GM23338 (cell line): ENCODE data around the gene FMN2. TPM values are rescaled to one million over a fixed set of nuclear protein-coding genes. Genes with fewer than 3 reads are reported as not detected.

Experiments used
- ATAC-seq: fragments of 200-7000 bp; cut with Tn5 transposase; 3 replicates; pipeline ENCODE4 v1.9.1; 2020
- DNase-seq: peaks from one replicate; pipeline ENCODE4 v3.0.0-alpha.2; 2015; ENCODE audit warnings: low spot score
- H2AFZ ChIP-seq: fragments of 200-600 bp; sonication (generic); 2 replicates; pipeline ENCODE4 v1.8.0; 2016; ENCODE audit warnings: antibody characterized with exemption, mild to moderate bottlenecking, moderate library complexity
- H3F3A ChIP-seq: fragments of 200-600 bp; sonication (generic); replicated peaks from 2 replicates; pipeline ENCODE4 v1.8.0; 2017; ENCODE audit warnings: antibody characterized with exemption, mixed run types, low read depth
- H3K27ac ChIP-seq: fragments of 200-600 bp; sonication (generic); 2 replicates; pipeline ENCODE4 v1.6.1; 2016; ENCODE audit warnings: low read depth
- H3K27me3 ChIP-seq: fragments of 200-600 bp; sonication (generic); 2 replicates; pipeline ENCODE4 v1.8.0; 2016; ENCODE audit warnings: mild to moderate bottlenecking, mixed run types, moderate library complexity; ENCODE audit not compliant: insufficient read depth
- H3K36me3 ChIP-seq: fragments of 200-600 bp; sonication (generic); 2 replicates; pipeline ENCODE4 v1.8.0; 2016; ENCODE audit warnings: mild to moderate bottlenecking; ENCODE audit not compliant: insufficient read depth
- H3K4me1 ChIP-seq: fragments of 200-600 bp; sonication (generic); 2 replicates; pipeline ENCODE4 v1.8.0; 2016; ENCODE audit warnings: mild to moderate bottlenecking, moderate library complexity; ENCODE audit not compliant: insufficient read depth
- H3K4me2 ChIP-seq: fragments of 200-600 bp; sonication (generic); 2 replicates; pipeline ENCODE4 v1.7.1; 2017; ENCODE audit warnings: mixed run types
- H3K4me3 ChIP-seq: fragments of 200-600 bp; sonication (generic); 2 replicates; pipeline ENCODE4 v1.6.1; 2016; ENCODE audit warnings: mixed run types
- H3K79me2 ChIP-seq: fragments of 200-600 bp; sonication (generic); replicated peaks from 2 replicates; pipeline ENCODE4 v1.8.0; 2017; ENCODE audit warnings: mild to moderate bottlenecking; ENCODE audit not compliant: insufficient read depth
- H3K9me2 ChIP-seq: fragments of 200-600 bp; sonication (generic); 2 replicates; pipeline ENCODE4 v1.8.0; 2017; ENCODE audit not compliant: insufficient read depth
- H4K20me1 ChIP-seq: fragments of 200-600 bp; sonication (generic); replicated peaks from 2 replicates; pipeline ENCODE4 v1.8.0; 2017; ENCODE audit warnings: mild to moderate bottlenecking; ENCODE audit not compliant: insufficient read depth
- H3K27ac Mint-ChIP-seq: 2 replicates; pipeline ENCODE4 v1.8.0; 2020; ENCODE audit warnings: inconsistent platforms, mild to moderate bottlenecking, moderate library complexity, mixed read lengths
- H3K27me3 Mint-ChIP-seq: 3 replicates; pipeline ENCODE4 v1.8.0; 2022; ENCODE audit warnings: low read depth, mild to moderate bottlenecking, moderate library complexity, mixed read lengths, inconsistent platforms; ENCODE audit not compliant: insufficient read depth, poor library complexity
- H3K36me3 Mint-ChIP-seq: 3 replicates; pipeline ENCODE4 v1.8.0; 2021; ENCODE audit warnings: low read depth, mild to moderate bottlenecking, inconsistent platforms, moderate library complexity, mixed read lengths
- H3K4me1 Mint-ChIP-seq: 3 replicates; pipeline ENCODE4 v1.8.0; 2020; ENCODE audit warnings: mild to moderate bottlenecking, inconsistent platforms, mixed read lengths
- H3K4me3 Mint-ChIP-seq: 3 replicates; pipeline ENCODE4 v1.8.0; 2021; ENCODE audit warnings: moderate library complexity, mild to moderate bottlenecking, inconsistent platforms, mixed read lengths
- H3K9me3 Mint-ChIP-seq: 3 replicates; pipeline ENCODE4 v1.8.0; 2020; ENCODE audit warnings: moderate library complexity, mild to moderate bottlenecking, inconsistent platforms, mixed read lengths
- CTCF ChIP-seq, 2 experiments: fragments of 200-600 bp in 1 of 2; sonication (generic) in 1 of 2; conservative IDR thresholded peaks; 2 replicates each; pipeline versions ENCODE4 v1.5.1 to v1.6.1; 2016 to 2017; ENCODE audit warnings: antibody characterized with exemption in 2 of 2, low read depth in 2 of 2, mild to moderate bottlenecking in 2 of 2, moderate library complexity in 1 of 2
- ETS1 ChIP-seq: IDR thresholded peaks from 2 replicates; pipeline ENCODE4 v1.6.1; 2016; ENCODE audit warnings: antibody characterized with exemption
- EZH2 ChIP-seq: fragments of 200-600 bp; sonication (generic); IDR thresholded peaks from one replicate; pipeline ENCODE4 v1.8.0; 2017; ENCODE audit warnings: antibody characterized with exemption, mild to moderate bottlenecking, low read depth; ENCODE audit not compliant: unreplicated experiment
- NANOG ChIP-seq: IDR thresholded peaks from 2 replicates; pipeline ENCODE4 v1.6.1; 2016; ENCODE audit warnings: antibody characterized with exemption, borderline replicate concordance
- ZNF114 ChIP-seq: fragments of 250-450 bp; sonication (Bioruptor Pico); IDR thresholded peaks from 2 replicates; pipeline ENCODE4 v1.5.0; 2020; ENCODE audit warnings: mild to moderate bottlenecking, moderate library complexity
- ZNF462 ChIP-seq: fragments of 250-450 bp; sonication (Bioruptor Pico); IDR thresholded peaks from 2 replicates; pipeline ENCODE4 v1.5.0; 2020; ENCODE audit warnings: mild to moderate bottlenecking, moderate library complexity
- polyA plus RNA-seq: library from polyadenylated mRNA; unstranded; fragments of >200 nt; fragmentation: Nextera tagmentation; extraction: Ambion mirVana; gene quantifications from 2 replicates; pipeline ENCODE4 v1.2.1, GENCODE V29; 2016
- total RNA-seq: library from RNA; depleted of rRNA; stranded (reverse); fragments of >200 nt; shearing (Covaris generic); gene quantifications from 2 replicates; pipeline ENCODE4 v1.2.3, GENCODE V29; 2014

FMN2 gene
- total and polyA plus RNA-seq, 2 experiments from 2014 or later, result 1.5 to 2.5 TPM

GRCh38 chr1:240280560-240281322 lies 189.1 kb downstream of the FMN2 start:
- Histone ChIP-seq H3K4me3 (no peak overlapping the region), H3K27ac (no peak overlapping the region), H3K4me1 (no peaks in the 10 kb centered on the region), H3K4me2 (no peak overlapping the region), H3K27me3 (no peaks in the 10 kb centered on the region), H3K9me2 (peaks cover 6% of the 10 kb centered on the region; the same call in 1 of the 2 replicates), H3K79me2 (no peaks in the 10 kb centered on the region), H3F3A (no peaks in the 10 kb centered on the region), H3K36me3 (no peaks in the 10 kb centered on the region), H4K20me1 (no peaks in the 10 kb centered on the region), H2AFZ (no peak overlapping the region)
- Mint-ChIP-seq H3K4me1 (no peaks in the 10 kb centered on the region), H3K27ac (0 out of 2 replicates have a peak overlapping the region, but pooled peaks have one; percentile 15), H3K9me3 (no peaks in the 10 kb centered on the region), H3K36me3 (no peaks in the 10 kb centered on the region), H3K27me3 (peaks cover 2% of the 10 kb centered on the region), H3K4me3 (no peak overlapping the region)
- TF ChIP-seq ETS1 (no peak), CTCF (conservative IDR thresholded peaks at IDR 0.05; ENCODE audit: low read depth in 2 of 2) (no peak), ZNF114 (no peak), NANOG (no peak)
- ATAC-seq (no peak), DNase-seq (no peak)

- DNase-seq, result peak; percentile 4
- ATAC-seq, result no peak
- Histone ChIP-seq H3K27me3 (no peaks in the 10 kb centered on the region), H4K20me1 (no peaks in the 10 kb centered on the region), H3K4me3 (no peak overlapping the region), H3K79me2 (no peaks in the 10 kb centered on the region), H3K36me3 (no peaks in the 10 kb centered on the region), H3K27ac (no peak overlapping the region), H2AFZ (no peak overlapping the region), H3F3A (no peaks in the 10 kb centered on the region), H3K4me1 (no peaks in the 10 kb centered on the region), H3K9me2 (peaks cover 6% of the 10 kb centered on the region; the same call in 1 of the 2 replicates), H3K4me2 (no peak overlapping the region)
- H3K9me3 Mint-ChIP-seq, result no peaks in the 10 kb centered on the region
- no peaks in the 10 kb centered on the region for H3K36me3 Mint-ChIP-seq
- no peak overlapping the region for H3K27ac Mint-ChIP-seq
- no peak overlapping the region for H3K4me3 Mint-ChIP-seq
- H3K4me1 Mint-ChIP-seq, result no peaks in the 10 kb centered on the region
- peaks cover 2% of the 10 kb centered on the region for H3K27me3 Mint-ChIP-seq
- TF ChIP-seq ZNF462 (CRISPR knock-in tag), result no peak
- no peak for TF ChIP-seq EZH2
Observed at GRCh38 chr1:240282061-240282830, 190.6 kb downstream of the FMN2 start.
